Panc1 (cell line): ENCODE measurements around the gene HABP2.

Source experiments
- CTCF ChIP-seq: fragments of 450-650 bp; IDR thresholded peaks from 2 replicates; pipeline ENCODE4 v1.5.1; 2017; ENCODE audit warnings: mild to moderate bottlenecking
- POLR2AphosphoS5 ChIP-seq: IDR thresholded peaks from 2 replicates; pipeline ENCODE4 v1.6.1; 2012; ENCODE audit warnings: mild to moderate bottlenecking, low read depth, low read length, moderate library complexity
- REST ChIP-seq, 2 experiments: IDR thresholded peaks; 2 replicates each; pipeline ENCODE4 v1.6.1; 2011 to 2012; ENCODE audit warnings: low read depth in 2 of 2, control low read depth in 1 of 2, low read length in 1 of 2, mild to moderate bottlenecking in 1 of 2, moderate library complexity in 1 of 2; ENCODE audit not compliant: insufficient read depth in 1 of 2

- TF ChIP-seq CTCF = no peak
- TF ChIP-seq POLR2AphosphoS5 = no peak
- no peak for TF ChIP-seq REST (IDR thresholded peaks at IDR 0.05; ENCODE audit: insufficient read depth in 1 of 2, low read depth in 2 of 2, low read length in 1 of 2)
These were observed 11.3 kb upstream of the HABP2 start for GRCh38 chr10:113541549-113541927.
